Astrocyte (in vitro differentiated cells and primary cell): ENCODE measurements around the gene KCNJ18. TPM values are rescaled to one million over a fixed set of nuclear protein-coding genes. Genes with fewer than 3 reads are reported as not detected.

Experiments used
- DNase-seq: peaks from one replicate; pipeline ENCODE4 v3.0.0-alpha.2; 2010; ENCODE audit warnings: low read depth
- FAIRE-seq: peaks from 2 replicates; lab custom pipeline; 2011; peaks lifted over from hg19 to GRCh38; lab: Jason Lieb, UNC
- H2AFZ ChIP-seq: 2 replicates; pipeline ENCODE4 v1.6.0; 2012; ENCODE audit warnings: low read depth, low read length, inconsistent platforms
- H3K27ac ChIP-seq: 2 replicates; pipeline ENCODE4 v1.5.1; 2011; ENCODE audit warnings: low read depth, low read length, inconsistent platforms
- H3K27me3 ChIP-seq: 2 replicates; pipeline ENCODE4 v1.6.0; 2011; ENCODE audit warnings: low read length, inconsistent platforms; ENCODE audit not compliant: insufficient read depth
- H3K36me3 ChIP-seq: 2 replicates; pipeline ENCODE4 v1.5.1; 2011; ENCODE audit warnings: low read length, inconsistent platforms; ENCODE audit not compliant: insufficient read depth
- H3K4me1 ChIP-seq: 2 replicates; pipeline ENCODE4 v1.5.1; 2011; ENCODE audit warnings: low read length, inconsistent platforms; ENCODE audit not compliant: insufficient read depth
- H3K4me2 ChIP-seq: 2 replicates; pipeline ENCODE4 v1.6.0; 2012; ENCODE audit warnings: low read length, inconsistent platforms
- H3K4me3 ChIP-seq: 2 replicates; pipeline ENCODE4 v1.5.1; 2011; ENCODE audit warnings: low read depth, mild to moderate bottlenecking, low read length, inconsistent platforms; ENCODE audit not compliant: insufficient read depth
- H3K79me2 ChIP-seq: 2 replicates; pipeline ENCODE4 v1.6.0; 2012; ENCODE audit warnings: mild to moderate bottlenecking, low read length, inconsistent platforms; ENCODE audit not compliant: insufficient read depth
- H3K9ac ChIP-seq: 2 replicates; pipeline ENCODE4 v1.6.0; 2012; ENCODE audit warnings: mild to moderate bottlenecking, low read length, inconsistent platforms
- H3K9me3 ChIP-seq: 2 replicates; pipeline ENCODE4 v1.5.1; 2012; ENCODE audit warnings: low read depth, mild to moderate bottlenecking, low read length, inconsistent platforms; ENCODE audit not compliant: insufficient read depth
- H4K20me1 ChIP-seq: 2 replicates; pipeline ENCODE4 v1.6.0; 2012; ENCODE audit warnings: low read length, inconsistent platforms; ENCODE audit not compliant: insufficient read depth
- H3K27ac Mint-ChIP-seq: one replicate; pipeline ENCODE4 v1.8.0; 2021; ENCODE audit warnings: mild to moderate bottlenecking, mixed read lengths; ENCODE audit not compliant: unreplicated experiment
- H3K27me3 Mint-ChIP-seq: one replicate; pipeline ENCODE4 v1.8.0; 2021; ENCODE audit warnings: low read depth, mixed read lengths; ENCODE audit not compliant: unreplicated experiment
- H3K36me3 Mint-ChIP-seq: one replicate; pipeline ENCODE4 v1.8.0; 2021; ENCODE audit warnings: low read depth, mixed read lengths; ENCODE audit not compliant: unreplicated experiment
- H3K4me1 Mint-ChIP-seq: one replicate; pipeline ENCODE4 v1.8.0; 2021; ENCODE audit warnings: low read depth, mixed read lengths; ENCODE audit not compliant: unreplicated experiment
- H3K4me3 Mint-ChIP-seq: one replicate; pipeline ENCODE4 v1.8.0; 2021; ENCODE audit warnings: mild to moderate bottlenecking, moderate library complexity, mixed read lengths; ENCODE audit not compliant: unreplicated experiment
- H3K9me3 Mint-ChIP-seq: one replicate; pipeline ENCODE4 v1.8.0; 2021; ENCODE audit warnings: mild to moderate bottlenecking, mixed read lengths; ENCODE audit not compliant: unreplicated experiment
- EZH2 ChIP-seq: IDR thresholded peaks from 2 replicates; pipeline ENCODE4 v1.6.1; 2012; ENCODE audit warnings: mild to moderate bottlenecking, low read length, inconsistent platforms; ENCODE audit not compliant: insufficient read depth
- total RNA-seq: library from RNA; stranded (reverse); gene quantifications from 2 replicates; pipeline ENCODE4 v1.2.1, GENCODE V29; 2021
- TF ChIP-seq, protein P1 (sequence below): IDR thresholded peaks from 2 replicates; pipeline ENCODE4 v1.5.1; 2011; ENCODE audit warnings: low read depth, mild to moderate bottlenecking, inconsistent platforms, low read length, moderate library complexity; ENCODE audit not compliant: insufficient read depth

KCNJ18 gene
- total RNA-seq, 1 donor from 2014 or later, result not detected

DNA sequence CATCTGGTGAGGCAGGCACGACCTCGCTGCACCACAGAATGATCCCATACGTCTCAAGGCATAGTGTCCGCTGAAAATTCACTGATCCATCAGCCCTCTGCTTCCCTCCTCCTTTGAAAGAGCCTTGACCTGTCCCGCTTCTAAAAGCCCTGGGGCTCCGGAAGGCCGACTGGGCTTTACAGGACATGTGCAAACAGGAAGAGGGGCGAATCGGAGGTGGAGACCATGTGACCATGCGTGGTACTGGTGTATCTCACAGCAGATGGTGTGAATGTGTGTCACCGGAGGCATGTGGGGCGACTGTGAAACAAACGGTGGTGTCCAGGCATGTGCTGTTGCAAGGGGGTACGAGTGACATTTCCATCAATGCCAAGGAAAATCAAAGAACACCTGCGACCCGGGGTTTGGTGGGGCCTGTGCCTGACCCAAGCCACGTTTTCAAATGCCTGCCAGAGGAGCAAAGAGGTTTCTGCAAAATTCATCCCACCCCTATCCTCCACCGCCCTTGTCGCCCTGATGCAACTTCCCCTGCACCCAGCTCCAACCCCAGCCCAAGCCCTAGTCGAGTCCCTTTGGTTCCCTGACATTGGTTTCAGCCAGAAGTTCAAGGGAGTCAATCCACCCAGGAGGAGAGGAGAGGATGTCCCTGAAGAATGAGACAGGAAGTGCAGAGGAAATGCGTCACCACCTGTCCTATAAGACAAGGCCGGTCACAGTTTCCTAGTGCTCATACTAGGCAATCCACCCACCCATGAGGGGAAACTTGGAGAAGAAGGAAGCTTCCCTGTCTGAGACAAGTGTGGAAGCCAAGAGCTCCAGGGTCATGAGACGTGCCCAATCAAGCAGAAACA, 5.9 kb upstream of the KCNJ18 start:
- H3K27me3 Mint-ChIP-seq, result peaks cover 4% of the 10 kb centered on the region
- no peak for TF ChIP-seq EZH2
- TF ChIP-seq, protein P1, sequence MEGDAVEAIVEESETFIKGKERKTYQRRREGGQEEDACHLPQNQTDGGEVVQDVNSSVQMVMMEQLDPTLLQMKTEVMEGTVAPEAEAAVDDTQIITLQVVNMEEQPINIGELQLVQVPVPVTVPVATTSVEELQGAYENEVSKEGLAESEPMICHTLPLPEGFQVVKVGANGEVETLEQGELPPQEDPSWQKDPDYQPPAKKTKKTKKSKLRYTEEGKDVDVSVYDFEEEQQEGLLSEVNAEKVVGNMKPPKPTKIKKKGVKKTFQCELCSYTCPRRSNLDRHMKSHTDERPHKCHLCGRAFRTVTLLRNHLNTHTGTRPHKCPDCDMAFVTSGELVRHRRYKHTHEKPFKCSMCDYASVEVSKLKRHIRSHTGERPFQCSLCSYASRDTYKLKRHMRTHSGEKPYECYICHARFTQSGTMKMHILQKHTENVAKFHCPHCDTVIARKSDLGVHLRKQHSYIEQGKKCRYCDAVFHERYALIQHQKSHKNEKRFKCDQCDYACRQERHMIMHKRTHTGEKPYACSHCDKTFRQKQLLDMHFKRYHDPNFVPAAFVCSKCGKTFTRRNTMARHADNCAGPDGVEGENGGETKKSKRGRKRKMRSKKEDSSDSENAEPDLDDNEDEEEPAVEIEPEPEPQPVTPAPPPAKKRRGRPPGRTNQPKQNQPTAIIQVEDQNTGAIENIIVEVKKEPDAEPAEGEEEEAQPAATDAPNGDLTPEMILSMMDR, result no peak
- H3K4me1 Mint-ChIP-seq, result peaks cover 2% of the 10 kb centered on the region
- Histone ChIP-seq H3K4me2 (no peak overlapping the region), H3K9me3 (peaks cover 8% of the 10 kb centered on the region), H3K36me3 (no peaks in the 10 kb centered on the region), H3K4me1 (no peaks in the 10 kb centered on the region), H3K27ac (no peak overlapping the region), H3K9ac (no peak overlapping the region), H3K4me3 (no peak overlapping the region), H3K79me2 (no peaks in the 10 kb centered on the region), H2AFZ (no peak overlapping the region), H3K27me3 (no peaks in the 10 kb centered on the region), H4K20me1 (no peaks in the 10 kb centered on the region)
- H3K36me3 Mint-ChIP-seq, result no peaks in the 10 kb centered on the region
- H3K4me3 Mint-ChIP-seq, result no peak overlapping the region
- no peak overlapping the region for H3K27ac Mint-ChIP-seq
- no peak for FAIRE-seq
- no peak for DNase-seq
- peaks cover 14% of the 10 kb centered on the region for H3K9me3 Mint-ChIP-seq

DNA sequence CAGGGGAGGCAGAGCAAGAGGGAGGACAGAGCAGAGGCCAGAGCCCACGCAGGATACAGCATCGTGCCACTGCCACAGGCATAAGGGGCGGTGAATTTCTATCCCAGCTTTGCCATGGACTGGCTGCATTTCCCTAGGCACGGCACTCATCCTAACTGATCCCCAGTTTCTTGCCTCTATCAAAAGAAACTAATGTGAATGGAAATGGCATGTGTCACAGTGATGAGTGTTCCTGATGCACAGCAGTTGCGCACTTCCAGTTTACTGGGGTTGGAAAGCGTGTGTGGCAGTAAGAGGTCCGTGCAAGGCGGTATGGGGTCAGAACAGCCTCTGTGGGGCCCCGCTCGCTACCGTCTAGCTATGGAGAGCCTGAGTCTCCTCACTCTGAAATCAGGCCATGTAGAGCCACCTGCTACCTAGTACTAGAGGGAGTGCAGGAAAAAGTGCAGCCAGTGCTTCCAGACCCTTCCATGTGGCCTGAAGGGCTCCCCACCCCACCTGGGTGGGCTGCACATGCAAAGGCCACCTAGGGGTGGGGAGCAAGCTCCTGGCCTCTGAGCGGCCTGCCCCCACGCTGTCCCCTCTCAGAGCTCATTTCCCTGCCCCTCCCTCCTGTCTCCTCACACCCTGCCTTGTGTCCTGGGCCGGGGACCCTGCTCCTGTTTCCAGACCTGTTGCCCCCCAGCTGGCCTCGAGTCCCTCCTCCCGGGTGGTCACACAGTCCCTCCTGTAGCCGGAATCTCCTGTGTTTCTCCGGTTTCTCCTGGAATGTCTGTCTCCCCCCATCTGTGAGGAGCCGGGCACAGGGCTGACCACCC, 5.0 kb upstream of the KCNJ18 start:
- Mint-ChIP-seq H3K4me3 (no peak overlapping the region), H3K4me1 (peaks cover 2% of the 10 kb centered on the region), H3K27ac (no peak overlapping the region), H3K9me3 (peaks cover 14% of the 10 kb centered on the region), H3K27me3 (peaks cover 4% of the 10 kb centered on the region), H3K36me3 (no peaks in the 10 kb centered on the region)
- no peak for DNase-seq
- Histone ChIP-seq H3K9me3 (peaks cover 8% of the 10 kb centered on the region), H3K4me2 (no peak overlapping the region), H3K4me3 (no peak overlapping the region), H3K79me2 (no peaks in the 10 kb centered on the region), H3K27me3 (no peaks in the 10 kb centered on the region), H3K9ac (no peak overlapping the region), H2AFZ (no peak overlapping the region), H3K27ac (no peak overlapping the region), H3K36me3 (no peaks in the 10 kb centered on the region), H4K20me1 (no peaks in the 10 kb centered on the region), H3K4me1 (no peaks in the 10 kb centered on the region)
- TF ChIP-seq EZH2, result no peak
- TF ChIP-seq, protein P1, result no peak
- FAIRE-seq, result no peak
